ENCODE results near the gene B4GALT1.
A peak's percentile ranks its signal among the peaks of the same experiment; 100 is the strongest.

Gene B4GALT1

GRCh38 chr9:33080534-33080933, 86.6 kb downstream of the B4GALT1 start:
- DNase-seq: no peak
- Histone ChIP-seq H3K9me3 (no peaks in the 10 kb centered on the region), H3K4me3 (ENCODE audit: low read depth, low read length) (no peak overlapping the region), H3K36me3 (no peaks in the 10 kb centered on the region), H3K4me1 (peaks cover 2% of the 10 kb centered on the region; the same call in 1 of the 2 replicates), H3K27me3 (no peaks in the 10 kb centered on the region)
- TF ChIP-seq, protein P1, sequence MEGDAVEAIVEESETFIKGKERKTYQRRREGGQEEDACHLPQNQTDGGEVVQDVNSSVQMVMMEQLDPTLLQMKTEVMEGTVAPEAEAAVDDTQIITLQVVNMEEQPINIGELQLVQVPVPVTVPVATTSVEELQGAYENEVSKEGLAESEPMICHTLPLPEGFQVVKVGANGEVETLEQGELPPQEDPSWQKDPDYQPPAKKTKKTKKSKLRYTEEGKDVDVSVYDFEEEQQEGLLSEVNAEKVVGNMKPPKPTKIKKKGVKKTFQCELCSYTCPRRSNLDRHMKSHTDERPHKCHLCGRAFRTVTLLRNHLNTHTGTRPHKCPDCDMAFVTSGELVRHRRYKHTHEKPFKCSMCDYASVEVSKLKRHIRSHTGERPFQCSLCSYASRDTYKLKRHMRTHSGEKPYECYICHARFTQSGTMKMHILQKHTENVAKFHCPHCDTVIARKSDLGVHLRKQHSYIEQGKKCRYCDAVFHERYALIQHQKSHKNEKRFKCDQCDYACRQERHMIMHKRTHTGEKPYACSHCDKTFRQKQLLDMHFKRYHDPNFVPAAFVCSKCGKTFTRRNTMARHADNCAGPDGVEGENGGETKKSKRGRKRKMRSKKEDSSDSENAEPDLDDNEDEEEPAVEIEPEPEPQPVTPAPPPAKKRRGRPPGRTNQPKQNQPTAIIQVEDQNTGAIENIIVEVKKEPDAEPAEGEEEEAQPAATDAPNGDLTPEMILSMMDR (IDR thresholded peaks at IDR 0.05; ENCODE audit: low read depth, low read length): no peak

DNA sequence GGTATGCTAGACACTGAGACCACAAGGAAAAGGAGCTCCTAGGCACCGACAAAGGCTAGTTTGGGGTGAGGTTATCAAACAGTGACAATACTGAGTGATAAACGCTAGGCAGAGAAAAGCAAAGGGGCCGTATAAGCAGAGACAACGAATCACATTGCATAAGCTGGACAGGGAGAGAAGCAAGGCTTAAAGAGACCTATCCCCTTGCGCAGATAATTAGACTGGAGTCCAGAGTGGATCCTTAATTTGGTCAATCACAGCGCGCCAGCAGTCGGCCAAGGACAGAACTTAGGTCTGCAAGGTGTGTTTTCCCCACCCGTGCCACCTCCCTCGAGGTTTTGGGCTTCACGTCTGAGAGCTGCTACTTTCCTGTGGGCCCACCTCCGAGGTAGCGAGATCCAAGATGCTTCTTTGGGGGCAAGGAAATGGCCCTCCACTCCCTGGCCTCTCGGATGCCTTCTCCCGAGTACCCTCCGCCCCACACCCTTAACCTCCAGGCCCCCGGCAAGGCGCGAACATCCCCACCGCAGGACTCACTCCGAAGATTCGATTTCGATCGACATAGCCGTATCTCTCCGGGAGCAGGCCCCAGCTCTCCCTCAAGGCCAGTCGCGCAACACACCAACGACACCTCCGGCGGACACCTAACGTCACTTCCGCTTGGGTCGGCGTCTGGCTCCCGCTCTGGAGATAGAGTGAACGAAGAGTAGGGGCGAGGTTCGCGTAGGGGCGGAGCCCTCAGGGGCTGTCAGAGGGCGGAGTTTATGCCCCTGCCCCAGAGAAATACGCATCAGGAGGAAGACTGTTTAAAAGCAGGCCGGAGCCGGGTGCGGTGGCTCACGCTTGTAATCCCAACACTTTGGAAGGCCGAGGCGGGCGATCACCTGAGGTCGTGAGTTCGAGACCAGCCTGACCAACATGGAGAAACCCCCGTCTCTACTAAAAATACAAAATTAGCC, 90.8 kb downstream of the B4GALT1 start, which contains the start of gene SMU1:
Gene SMU1, minus strand, starts transcription at position 629 of the 959 bp plus-strand sequence. Its CDS starts 66 bp downstream, at position 563.
- TF ChIP-seq, protein P1 (IDR thresholded peaks at IDR 0.05; ENCODE audit: low read depth, low read length): no peak
- Histone ChIP-seq H3K4me1 (peaks cover 2% of the 10 kb centered on the region; the same call in 1 of the 2 replicates), H3K36me3 (peaks cover 19% of the 10 kb centered on the region), H3K27me3 (no peaks in the 10 kb centered on the region), H3K4me3 (ENCODE audit: low read depth, low read length) (peak within 1 kb of the TSS; percentile 95), H3K9me3 (no peaks in the 10 kb centered on the region)
- peak; percentile 97 for DNase-seq

- no peak for DNase-seq
- Histone ChIP-seq H3K4me3 (ENCODE audit: low read depth, low read length) (no peak overlapping the region), H3K36me3 (peaks cover 69% of the 10 kb centered on the region), H3K9me3 (no peaks in the 10 kb centered on the region), H3K27me3 (no peaks in the 10 kb centered on the region), H3K4me1 (no peaks in the 10 kb centered on the region)
- TF ChIP-seq, protein P1 (IDR thresholded peaks at IDR 0.05; ENCODE audit: low read depth, low read length): no peak
These were observed 98.1 kb downstream of the B4GALT1 start for GRCh38 chr9:33068991-33069390.

- no peaks in the 10 kb centered on the region for H3K27me3 ChIP-seq
- no peak for DNase-seq
- H3K36me3 ChIP-seq: peaks cover 60% of the 10 kb centered on the region
- TF ChIP-seq, protein P1 (IDR thresholded peaks at IDR 0.05; ENCODE audit: low read depth, low read length): no peak
- H3K9me3 ChIP-seq: no peaks in the 10 kb centered on the region
- H3K4me1 ChIP-seq: no peaks in the 10 kb centered on the region
- H3K4me3 ChIP-seq (ENCODE audit: low read depth, low read length): no peak overlapping the region
These were observed 101.7 kb downstream of the B4GALT1 start for GRCh38 chr9:33065157-33066076.

Data from BE2C (cell line).